Skeletal muscle tissue (tissue), 4 donors: ENCODE results near the gene ZACN. TPM values are rescaled to one million over a fixed set of nuclear protein-coding genes. Genes with fewer than 3 reads are reported as not detected.
"Not testable (repeated sequence)": the region's sequence is repeated elsewhere in the genome, so short reads cannot be mapped to it uniquely, and the experiment has no call there.

Experiments
- H3K27ac ChIP-seq: one replicate; pipeline ENCODE4 v1.7.0; 2013; ENCODE audit warnings: mild to moderate bottlenecking, low read depth, low read length, inconsistent platforms
- H3K27me3 ChIP-seq, 3 donors: one replicate each; pipeline ENCODE4 v1.7.0; 2013; ENCODE audit warnings: low read length in 3 of 3; ENCODE audit not compliant: control insufficient read depth in 3 of 3, insufficient read depth in 3 of 3
- H3K36me3 ChIP-seq, 3 donors: one replicate each; pipeline ENCODE4 v1.7.0; 2013; ENCODE audit warnings: low read length in 3 of 3; ENCODE audit not compliant: control insufficient read depth in 3 of 3, insufficient read depth in 3 of 3
- H3K4me1 ChIP-seq, 3 donors: one replicate each; pipeline ENCODE4 v1.7.0; 2013; ENCODE audit warnings: low read length in 3 of 3, mild to moderate bottlenecking in 3 of 3; ENCODE audit not compliant: control insufficient read depth in 3 of 3, insufficient read depth in 3 of 3
- H3K4me3 ChIP-seq, 3 donors: one replicate each; pipeline ENCODE4 v1.7.0; 2013; ENCODE audit warnings: low read length in 3 of 3
- H3K9ac ChIP-seq, 3 donors: one replicate each; pipeline ENCODE4 v1.7.0; 2013; ENCODE audit warnings: low read length in 3 of 3, mild to moderate bottlenecking in 3 of 3, moderate library complexity in 2 of 3, low read depth in 1 of 3
- H3K9me3 ChIP-seq, 3 donors: one replicate each; pipeline ENCODE4 v1.7.0; 2013; ENCODE audit warnings: low read length in 3 of 3; ENCODE audit not compliant: control insufficient read depth in 3 of 3
- total RNA-seq: library from RNA; depleted of rRNA; stranded (reverse); fragments of >200 nt; gene quantifications from one replicate; pipeline ENCODE4 v1.2.3, GENCODE V29; 2014
- donor health status: Osteomylitis.

Gene ZACN
- total RNA-seq, 1 donor from 2014 or later, result not detected

- not testable (repeated sequence) for H3K27ac ChIP-seq, H3K9ac ChIP-seq, H3K27me3 ChIP-seq, H3K9me3 ChIP-seq, H3K4me3 ChIP-seq, H3K4me1 ChIP-seq
- H3K36me3 ChIP-seq, result peaks cover 79 to 91% (median 89%) of the 10 kb centered on the region in 3 donors
These were observed 36.1 kb upstream of the ZACN start for GRCh38 chr17:76042868-76043267.

GRCh38 chr17:76044475-76045007 lies 34.4 kb upstream of the ZACN start:
- not testable (repeated sequence) for H3K9ac ChIP-seq, H3K4me1 ChIP-seq, H3K4me3 ChIP-seq, H3K9me3 ChIP-seq, H3K27ac ChIP-seq, H3K27me3 ChIP-seq
- peaks cover 85 to 92% (median 89%) of the 10 kb centered on the region in 3 donors for H3K36me3 ChIP-seq

GRCh38 chr17:76046064-76046463 lies 32.9 kb upstream of the ZACN start:
- Histone ChIP-seq H3K27me3 (no peaks in the 10 kb centered on the region), H3K36me3 (peaks cover 79 to 91% (median 87%) of the 10 kb centered on the region in 3 donors), H3K27ac (no peak overlapping the region), H3K4me1 (peaks cover 0 to 2% (median 0%) of the 10 kb centered on the region in 3 donors), H3K9ac (no peak overlapping the region), H3K9me3 (no peaks in the 10 kb centered on the region), H3K4me3 (no peak overlapping the region)

GRCh38 chr17:76048025-76048605 lies 30.9 kb upstream of the ZACN start:
- H3K9me3 ChIP-seq, result no peaks in the 10 kb centered on the region
- no peaks in the 10 kb centered on the region for H3K27me3 ChIP-seq
- peaks cover 69 to 76% (median 75%) of the 10 kb centered on the region in 3 donors for H3K36me3 ChIP-seq
- no peak overlapping the region for H3K9ac ChIP-seq
- H3K27ac ChIP-seq, result no peak overlapping the region
- H3K4me1 ChIP-seq, result peaks cover 0 to 3% (median 0%) of the 10 kb centered on the region in 3 donors
- no peak overlapping the region for H3K4me3 ChIP-seq

- Histone ChIP-seq H3K4me1 (peaks cover 0 to 3% (median 0%) of the 10 kb centered on the region in 3 donors), H3K4me3 (no peak overlapping the region), H3K9me3 (no peaks in the 10 kb centered on the region), H3K36me3 (peaks cover 68 to 75% (median 74%) of the 10 kb centered on the region in 3 donors), H3K27ac (no peak overlapping the region), H3K9ac (no peak overlapping the region), H3K27me3 (no peaks in the 10 kb centered on the region)
These were observed 30.3 kb upstream of the ZACN start for GRCh38 chr17:76048711-76049110.

GRCh38 chr17:76049239-76049638 lies 29.7 kb upstream of the ZACN start:
- Histone ChIP-seq H3K27ac (no peak overlapping the region), H3K36me3 (peaks cover 67 to 74% (median 72%) of the 10 kb centered on the region in 3 donors), H3K9ac (no peak overlapping the region), H3K4me1 (peaks cover 0 to 3% (median 0%) of the 10 kb centered on the region in 3 donors), H3K4me3 (no peak overlapping the region), H3K27me3 (no peaks in the 10 kb centered on the region), H3K9me3 (no peaks in the 10 kb centered on the region)

- Histone ChIP-seq H3K27ac (no peak overlapping the region), H3K36me3 (peaks cover 60 to 68% (median 65%) of the 10 kb centered on the region in 3 donors), H3K9ac (no peak overlapping the region), H3K27me3 (no peaks in the 10 kb centered on the region), H3K9me3 (no peaks in the 10 kb centered on the region), H3K4me1 (peaks cover 0 to 3% (median 0%) of the 10 kb centered on the region in 3 donors), H3K4me3 (no peak overlapping the region)
These were observed 29.0 kb upstream of the ZACN start for GRCh38 chr17:76049836-76050537.

- Histone ChIP-seq H3K9ac (no peak overlapping the region), H3K36me3 (peaks cover 56 to 60% (median 60%) of the 10 kb centered on the region in 3 donors), H3K27ac (no peak overlapping the region)
These were observed 28.2 kb upstream of the ZACN start for GRCh38 chr17:76050538-76051467.

GRCh38 chr17:76051561-76051960 lies 27.4 kb upstream of the ZACN start:
- peaks cover 56 to 63% (median 60%) of the 10 kb centered on the region in 3 donors for H3K36me3 ChIP-seq
- H3K4me3 ChIP-seq, result no peak overlapping the region
- H3K9ac ChIP-seq, result no peak overlapping the region
- H3K27ac ChIP-seq, result no peak overlapping the region
- peaks cover 0 to 3% (median 0%) of the 10 kb centered on the region in 3 donors for H3K4me1 ChIP-seq
- no peaks in the 10 kb centered on the region for H3K27me3 ChIP-seq
- H3K9me3 ChIP-seq, result no peaks in the 10 kb centered on the region

More at GRCh38 chr17:76050538-76051467, 28.2 kb upstream of the ZACN start:
- Histone ChIP-seq H3K27me3 (no peaks in the 10 kb centered on the region), H3K4me3 (no peak overlapping the region), H3K9me3 (no peaks in the 10 kb centered on the region), H3K4me1 (peaks cover 0 to 3% (median 0%) of the 10 kb centered on the region in 3 donors)
